Measurements from ENCODE around the gene BABAM1.

The BABAM1 gene

GRCh38 chr19:17323300-17323963 is 56.2 kb downstream of the BABAM1 start:
- DNase-seq (ENCODE audit: low spot score), result no peak

- DNase-seq (ENCODE audit: low spot score), result no peak
Observed at GRCh38 chr19:17323964-17324332, 56.7 kb downstream of the BABAM1 start.

DNA sequence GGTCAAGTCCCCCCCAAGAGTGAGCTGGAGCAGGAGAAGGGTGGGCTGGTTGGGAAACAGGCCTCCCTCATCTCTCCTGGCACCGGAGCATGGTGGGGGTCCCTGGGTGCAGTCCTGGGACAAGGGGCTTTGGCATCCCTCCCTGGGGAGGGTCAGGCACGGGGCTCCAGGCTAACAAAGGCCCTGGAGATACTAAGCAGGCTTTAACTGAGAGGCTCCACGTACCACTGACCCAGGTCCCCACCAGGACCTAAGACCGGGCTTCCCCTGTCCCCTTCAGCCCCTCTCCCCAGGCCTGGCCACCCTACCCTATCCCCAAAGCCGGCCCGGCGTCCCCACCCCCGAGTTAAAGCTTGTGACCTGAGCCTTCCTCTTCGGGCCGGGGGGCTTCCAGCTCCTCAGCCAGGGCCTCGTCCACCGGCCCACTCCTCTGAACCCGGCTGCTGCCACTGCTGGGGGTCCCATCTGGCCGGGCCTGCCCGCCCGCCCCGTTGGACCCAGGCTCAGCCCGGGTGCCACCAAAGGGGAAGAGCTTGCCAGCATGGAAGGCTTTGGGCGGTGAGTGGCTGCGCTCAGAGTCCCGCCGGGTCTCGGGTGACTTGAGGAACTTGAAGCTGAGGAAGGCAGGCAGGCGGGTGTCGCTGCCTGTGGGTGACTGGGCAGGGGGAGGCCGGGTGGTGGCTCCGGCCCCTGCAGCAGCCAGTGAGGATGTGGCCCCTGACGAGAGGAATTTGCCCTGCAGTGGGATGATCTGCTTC is 57.3 kb downstream of the BABAM1 start:
- no peak for DNase-seq (ENCODE audit: low spot score)

DNA sequence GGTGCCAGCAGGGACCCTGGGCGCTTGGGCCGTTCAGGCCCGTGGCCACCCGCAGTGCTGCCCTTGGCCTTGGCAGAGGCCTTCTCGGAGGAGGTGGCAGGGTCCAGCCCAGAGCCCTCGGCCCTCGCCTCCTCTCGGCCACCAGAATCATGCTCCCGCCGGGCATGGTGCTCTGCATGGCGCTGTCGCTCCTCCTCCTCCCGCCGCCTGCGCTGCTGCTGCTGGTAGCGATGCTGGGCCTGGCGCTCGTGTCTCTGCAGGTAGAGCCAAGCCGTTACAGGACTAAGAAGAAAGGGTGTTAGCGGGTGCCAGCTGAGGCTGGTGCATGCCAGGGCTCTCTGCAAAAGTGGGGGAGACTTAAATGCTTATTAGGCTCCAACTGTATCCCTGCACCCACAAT is 57.9 kb downstream of the BABAM1 start:
- DNase-seq (ENCODE audit: low spot score), result no peak

DNA sequence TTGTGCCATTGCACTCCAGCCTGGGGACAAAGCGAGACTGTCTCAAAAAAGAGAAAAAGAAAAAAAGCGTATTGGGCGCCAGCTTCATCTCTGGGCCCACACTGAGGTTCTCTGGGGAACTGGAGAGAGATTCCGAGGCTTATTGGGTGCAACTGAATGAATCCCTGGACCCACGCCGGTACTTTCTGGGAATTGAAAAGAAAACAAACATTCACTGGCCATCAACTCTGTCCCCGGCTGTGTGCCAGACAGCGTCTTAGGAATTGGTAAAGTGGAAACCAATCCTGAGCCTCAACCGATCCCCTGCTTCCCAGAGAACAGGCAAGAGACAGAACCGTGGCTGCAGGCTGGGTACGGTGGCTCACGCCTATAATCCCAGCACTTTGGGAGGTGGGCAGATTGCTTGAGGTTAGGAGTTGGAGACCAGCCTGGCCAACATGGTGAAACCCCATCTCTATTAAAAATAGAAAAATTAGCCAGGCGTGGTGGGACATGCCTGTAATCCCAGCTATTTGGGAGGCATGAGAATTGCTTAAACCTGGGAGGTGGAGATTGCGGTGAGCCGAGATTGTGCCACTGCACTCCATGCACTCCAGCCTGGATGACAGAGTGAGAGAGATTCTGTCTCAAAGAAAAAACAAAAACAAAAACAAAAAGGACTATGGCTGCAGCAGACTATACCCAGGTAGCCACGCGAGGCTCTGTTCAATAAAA is 58.8 kb downstream of the BABAM1 start:
- DNase-seq (ENCODE audit: low spot score), result no peak

DNA sequence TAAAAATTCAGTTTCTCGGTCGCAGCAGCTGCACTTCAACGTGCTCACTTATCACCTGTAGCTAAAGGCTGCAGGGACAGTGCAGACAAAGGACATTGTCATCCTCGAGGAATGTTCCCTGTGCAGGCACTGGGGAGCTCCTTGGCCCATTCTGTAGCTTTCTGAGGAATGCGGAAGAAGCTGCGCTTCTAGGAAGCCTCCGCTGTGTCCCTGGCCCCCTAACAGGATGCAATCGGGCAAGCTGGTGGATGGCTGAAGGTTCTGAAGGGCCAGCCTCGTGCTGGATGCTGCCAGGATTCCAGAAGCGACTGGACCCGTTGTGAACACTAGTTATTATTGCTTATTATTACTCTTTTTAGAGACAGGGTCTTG is 59.3 kb downstream of the BABAM1 start:
- DNase-seq (ENCODE audit: low spot score), result no peak

DNA sequence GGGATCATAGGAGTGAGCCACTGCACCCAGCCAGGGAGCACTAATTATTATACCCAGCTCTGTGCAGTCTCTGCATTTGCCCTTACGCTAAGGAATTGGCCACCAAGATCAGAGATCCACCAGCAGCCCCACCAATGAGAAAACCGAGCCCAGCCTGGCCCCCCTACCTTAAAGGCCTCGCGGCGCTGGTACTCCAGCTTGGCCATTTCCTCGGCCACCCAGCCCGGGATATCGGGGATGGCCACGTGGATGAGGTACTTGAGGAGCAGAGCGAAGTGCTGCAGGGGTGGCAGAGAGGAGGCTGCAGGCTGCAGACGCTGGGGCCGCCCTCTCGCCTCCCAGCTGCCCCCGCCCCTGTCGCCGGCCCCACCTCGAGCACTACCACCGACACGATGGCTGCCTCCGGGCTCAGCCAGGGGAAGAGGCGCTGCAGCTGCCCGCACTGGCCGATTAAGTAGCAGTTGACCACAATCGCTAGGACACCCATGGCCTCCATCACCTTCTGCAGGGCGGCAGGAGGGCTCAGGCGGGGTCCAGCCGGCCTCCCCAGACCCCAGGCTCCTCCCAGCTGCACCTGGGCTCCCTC is 59.9 kb downstream of the BABAM1 start:
- no peak for DNase-seq (ENCODE audit: low spot score)

GRCh38 chr19:17327654-17328516 is 60.6 kb downstream of the BABAM1 start:
- DNase-seq (ENCODE audit: low spot score), result no peak

All from HuH-7.5 (cell line).